NCI-H1436 treated with DMSO at 0.1 percent for 48 hours (cell line): Measurements from ENCODE around the gene OCA2.

Source experiments
- DNase-seq: peaks from one replicate; lab custom pipeline; 2025; lab: John Stamatoyannopoulos, UW

The OCA2 gene

DNA sequence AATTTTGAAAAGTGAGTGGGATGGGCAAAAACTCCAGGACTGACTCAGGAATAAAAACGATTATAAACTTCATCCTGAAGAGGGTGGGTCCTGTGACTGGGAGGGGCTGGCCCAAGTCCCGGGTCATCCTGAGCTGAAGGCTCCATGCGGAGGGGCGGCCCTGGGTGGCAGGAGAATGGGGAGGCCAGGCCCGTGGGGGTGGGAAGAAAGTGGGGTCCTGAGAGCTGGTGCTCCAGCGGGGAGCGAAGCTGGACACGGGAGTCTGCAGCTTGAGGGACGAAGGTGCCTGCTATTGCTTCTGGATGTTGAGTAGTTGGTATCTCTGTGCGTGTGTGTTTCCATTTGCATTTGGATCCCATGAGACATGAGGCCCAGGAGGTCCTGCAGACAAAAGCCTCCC is 4.7 kb upstream of the OCA2 start:
- no peak for DNase-seq

DNA sequence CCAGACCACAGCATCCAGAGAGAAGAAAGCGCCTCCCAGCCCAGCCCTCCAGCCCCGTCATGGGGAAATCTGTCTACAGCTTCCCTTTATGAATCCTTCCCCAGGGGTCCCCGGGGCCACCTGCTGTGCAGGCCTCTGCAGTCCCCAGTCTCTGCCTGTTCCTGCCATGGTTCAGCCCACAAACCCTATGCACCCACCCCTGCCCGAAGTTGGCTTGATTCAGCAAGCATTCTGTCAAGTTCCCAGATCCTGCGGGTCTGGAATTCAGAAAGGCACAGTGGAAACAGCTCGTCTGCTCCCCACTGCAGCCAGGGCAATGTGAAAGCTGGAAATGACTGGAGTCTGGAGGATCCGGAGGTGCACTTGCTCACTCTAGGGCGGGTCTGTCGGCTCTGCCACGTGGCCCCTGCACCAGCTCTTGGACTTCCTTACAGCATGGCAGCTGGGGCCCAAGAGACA is 2.9 kb upstream of the OCA2 start:
- no peak for DNase-seq

DNA sequence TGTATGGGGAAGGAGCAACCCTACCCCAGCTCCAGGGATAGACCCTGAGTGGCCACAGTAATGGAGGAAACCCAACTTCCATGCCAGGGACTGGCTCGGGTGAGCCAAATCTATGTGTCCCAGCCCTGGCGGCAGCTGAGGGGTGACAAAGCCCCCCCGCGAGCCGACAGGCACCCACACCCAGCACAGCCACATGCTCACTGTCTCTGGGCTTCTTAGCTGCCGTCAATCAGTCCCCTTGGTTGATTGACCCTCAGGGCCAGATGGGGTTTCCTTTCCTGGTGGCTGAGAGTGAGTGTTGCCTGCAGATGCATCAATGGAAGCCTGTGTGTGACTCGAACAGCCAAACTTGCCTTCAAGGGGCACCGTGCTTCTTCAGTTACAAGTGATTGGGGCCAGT is 2.1 kb upstream of the OCA2 start:
- DNase-seq = no peak

DNA sequence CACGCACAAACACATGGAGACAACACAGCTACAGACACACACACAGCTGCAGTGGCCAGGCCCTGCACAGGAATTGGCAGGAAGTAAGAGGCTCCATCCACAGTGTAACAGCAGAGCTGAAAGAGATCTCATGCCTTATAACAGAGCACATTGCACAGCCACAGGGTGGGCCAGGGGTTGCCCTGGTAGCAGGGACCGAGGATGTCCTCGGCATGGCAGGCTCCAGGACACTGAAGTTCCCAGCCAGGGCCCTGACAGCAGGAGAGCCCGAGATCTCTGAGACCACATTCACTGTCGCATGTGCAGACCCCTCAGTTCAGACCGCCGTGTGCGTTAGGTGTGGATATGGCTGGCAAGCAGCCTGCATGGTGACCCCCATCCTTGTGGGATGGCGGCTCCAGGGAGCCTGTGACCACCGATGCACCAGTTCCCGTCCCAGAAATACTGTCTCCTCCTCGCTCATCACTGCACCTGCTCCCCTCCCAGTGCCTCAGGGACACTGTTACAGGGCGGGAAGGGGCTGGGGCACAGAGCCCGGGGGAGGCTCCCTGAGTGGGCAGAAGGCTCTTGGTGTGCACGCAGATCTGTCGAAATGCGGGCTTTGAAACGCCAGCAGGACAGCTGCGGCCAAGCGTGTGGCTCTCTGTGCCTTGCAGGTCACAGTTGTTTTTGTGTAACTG is 1.5 kb upstream of the OCA2 start:
- DNase-seq = no peak

DNA sequence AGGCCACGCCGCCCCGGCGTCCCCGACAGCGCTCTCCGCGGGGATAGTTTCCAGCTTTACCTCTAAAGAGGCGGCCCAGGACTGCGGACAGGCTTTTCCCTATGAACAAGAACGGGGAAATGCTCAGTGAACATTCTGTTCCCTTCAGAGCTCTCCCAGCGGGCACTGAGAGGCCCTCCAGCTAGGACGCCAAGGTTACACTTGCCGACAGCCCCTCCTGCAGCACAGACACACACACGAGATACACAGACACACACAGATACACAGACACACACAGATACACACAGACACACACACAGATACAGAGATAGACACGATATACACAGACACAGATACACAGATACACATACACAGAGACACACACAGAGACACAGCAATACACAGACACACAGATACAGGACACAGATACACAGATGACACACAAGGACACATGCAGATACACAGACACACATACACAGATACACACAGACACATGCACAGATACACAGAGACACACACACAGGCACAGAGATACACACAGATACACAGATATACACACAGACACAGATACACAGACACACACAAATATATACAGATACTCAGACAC is 533 bp upstream of the OCA2 start:
- DNase-seq = no peak

DNA sequence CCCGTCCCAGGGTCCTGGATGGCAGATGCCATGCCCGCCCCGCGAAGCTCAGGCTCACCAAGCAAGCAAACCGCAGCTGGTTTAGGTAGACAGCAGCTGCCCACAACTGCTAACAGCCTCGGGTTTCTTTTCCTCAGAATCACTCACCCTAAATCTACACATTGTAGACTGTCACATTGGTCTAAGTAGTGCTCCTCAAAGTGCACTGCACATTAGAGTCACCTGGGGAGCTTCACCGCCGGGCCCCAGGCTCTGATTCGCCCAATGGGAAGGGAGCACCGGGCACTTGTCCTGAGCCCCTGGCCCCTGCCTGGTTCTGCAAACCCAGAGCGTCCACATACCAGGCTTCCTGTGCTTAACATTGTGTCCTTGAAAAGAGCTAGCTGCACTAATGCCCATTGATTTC is 752 bp downstream of the OCA2 start:
- no peak for DNase-seq

DNA sequence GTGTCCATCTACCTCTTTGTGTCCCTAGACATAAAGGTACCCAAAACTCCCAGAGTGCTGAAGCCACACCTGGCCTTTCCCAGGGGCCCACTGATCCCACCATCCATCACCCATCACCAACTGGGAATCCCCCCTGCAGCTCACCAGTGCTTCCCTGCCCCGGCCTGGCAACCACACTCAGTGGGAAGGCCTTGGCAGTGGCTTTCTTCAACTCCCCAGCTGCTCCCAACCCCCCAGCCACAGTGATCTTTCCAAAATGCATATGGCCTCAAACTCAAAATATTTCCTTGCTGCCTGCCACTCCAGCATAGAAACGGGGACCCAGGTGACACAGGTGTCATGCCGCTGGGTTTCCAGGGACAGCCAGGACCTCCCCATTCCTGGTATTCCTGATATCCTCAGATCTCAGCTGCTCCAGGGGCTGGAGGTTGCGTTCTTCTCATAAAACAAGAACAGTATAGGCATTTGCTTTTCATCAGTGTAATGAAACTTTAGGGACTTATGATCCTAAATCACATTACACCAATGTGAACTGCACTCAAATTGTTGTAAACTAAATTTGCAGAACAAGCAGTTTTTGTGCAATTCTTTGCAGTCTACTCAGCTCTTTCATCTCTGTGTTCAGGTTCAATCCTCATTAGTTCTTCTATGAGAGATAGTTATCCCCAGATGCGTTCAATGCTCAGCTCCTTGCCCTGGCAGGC is 1.3 kb downstream of the OCA2 start:
- no peak for DNase-seq

DNA sequence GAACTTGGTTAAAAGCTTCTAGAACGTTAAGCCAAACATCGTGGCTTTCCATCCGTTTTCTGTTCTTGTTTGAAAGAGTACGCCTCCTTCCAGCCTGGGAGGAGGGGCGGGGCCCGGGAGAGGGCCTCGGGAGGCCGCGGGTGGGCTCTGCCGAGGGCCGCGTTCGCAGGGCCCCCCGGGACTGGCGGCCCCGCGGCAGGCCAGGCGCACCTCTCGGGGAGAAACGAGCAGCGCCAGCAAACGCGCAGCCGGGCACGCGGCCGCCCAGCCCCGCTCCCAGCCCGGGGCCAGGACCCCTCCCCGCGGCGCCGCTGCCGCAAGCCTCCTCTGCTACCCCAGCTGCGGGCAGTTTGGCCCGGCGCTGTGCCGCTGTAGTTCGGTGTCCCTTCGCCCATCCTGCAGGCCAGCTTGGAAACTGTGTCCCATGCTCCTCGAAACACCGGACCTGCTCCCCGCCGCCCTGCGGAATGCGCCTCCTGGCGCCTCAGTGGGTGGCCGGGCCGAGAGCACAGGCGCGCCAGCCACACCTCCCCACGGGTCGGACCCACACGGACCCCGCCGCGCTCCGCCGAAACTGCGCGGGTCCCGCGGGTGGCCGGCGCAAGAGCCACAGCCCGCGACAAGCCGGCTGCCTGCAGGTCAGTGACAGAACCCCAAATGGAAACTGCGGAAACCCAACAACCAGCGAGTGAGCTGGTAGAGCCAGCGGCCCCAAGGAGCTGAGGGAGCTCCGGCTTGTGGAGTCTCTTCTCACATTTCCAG is 2.3 kb downstream of the OCA2 start:
- DNase-seq = no peak

DNA sequence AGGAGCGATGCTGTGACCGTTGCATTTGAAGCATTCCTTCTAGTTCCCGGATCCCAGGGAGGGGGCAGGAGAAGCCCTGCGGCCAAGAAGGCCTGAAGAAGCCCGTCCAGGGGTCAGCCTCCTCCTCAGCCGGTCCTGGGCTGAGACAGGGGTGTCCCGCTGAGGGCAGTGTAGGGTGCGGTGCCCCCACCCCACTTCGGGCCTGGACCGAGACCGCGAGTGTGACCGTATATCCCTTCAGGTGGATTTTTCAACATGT is 2.8 kb downstream of the OCA2 start:
- DNase-seq = no peak

DNA sequence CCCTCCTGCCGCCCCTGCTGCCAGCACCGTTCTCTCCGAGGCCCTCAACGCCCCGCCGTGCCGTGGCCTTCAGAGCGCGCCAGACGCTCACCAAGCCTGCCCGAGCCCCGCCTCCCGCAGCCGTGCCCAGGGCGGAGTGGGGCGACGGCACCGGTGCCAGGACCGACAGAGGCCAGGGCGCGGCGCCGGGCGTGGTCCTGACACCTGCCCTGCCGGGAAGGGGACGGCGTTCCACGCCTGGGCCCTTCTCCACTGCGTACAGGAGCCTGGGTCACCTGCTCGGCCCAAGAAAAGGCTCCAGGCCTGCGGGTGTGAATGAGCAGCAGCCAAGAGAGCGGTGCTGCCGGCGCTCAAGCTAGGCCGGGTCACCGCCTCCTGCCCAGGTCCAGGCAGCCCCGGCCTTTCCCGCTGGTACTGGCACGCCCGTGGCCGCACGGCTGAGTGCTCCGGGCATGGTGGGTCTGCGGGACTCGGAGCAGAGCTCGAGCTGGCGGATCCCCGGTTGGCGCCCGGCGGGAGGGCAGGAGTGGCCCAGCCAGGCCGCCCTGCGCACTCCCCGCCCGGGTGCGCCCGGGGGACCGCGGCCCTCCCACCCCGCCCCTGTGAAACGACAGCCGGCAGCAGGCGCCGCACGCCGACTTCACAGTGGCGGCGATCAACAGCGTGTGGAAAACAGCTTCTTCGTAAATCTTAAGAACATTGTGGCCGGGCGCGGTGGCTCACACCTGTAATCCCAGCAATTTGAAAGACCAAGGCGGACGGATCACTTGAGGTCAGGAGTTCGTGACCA is 4.2 kb downstream of the OCA2 start:
- no peak for DNase-seq

DNA sequence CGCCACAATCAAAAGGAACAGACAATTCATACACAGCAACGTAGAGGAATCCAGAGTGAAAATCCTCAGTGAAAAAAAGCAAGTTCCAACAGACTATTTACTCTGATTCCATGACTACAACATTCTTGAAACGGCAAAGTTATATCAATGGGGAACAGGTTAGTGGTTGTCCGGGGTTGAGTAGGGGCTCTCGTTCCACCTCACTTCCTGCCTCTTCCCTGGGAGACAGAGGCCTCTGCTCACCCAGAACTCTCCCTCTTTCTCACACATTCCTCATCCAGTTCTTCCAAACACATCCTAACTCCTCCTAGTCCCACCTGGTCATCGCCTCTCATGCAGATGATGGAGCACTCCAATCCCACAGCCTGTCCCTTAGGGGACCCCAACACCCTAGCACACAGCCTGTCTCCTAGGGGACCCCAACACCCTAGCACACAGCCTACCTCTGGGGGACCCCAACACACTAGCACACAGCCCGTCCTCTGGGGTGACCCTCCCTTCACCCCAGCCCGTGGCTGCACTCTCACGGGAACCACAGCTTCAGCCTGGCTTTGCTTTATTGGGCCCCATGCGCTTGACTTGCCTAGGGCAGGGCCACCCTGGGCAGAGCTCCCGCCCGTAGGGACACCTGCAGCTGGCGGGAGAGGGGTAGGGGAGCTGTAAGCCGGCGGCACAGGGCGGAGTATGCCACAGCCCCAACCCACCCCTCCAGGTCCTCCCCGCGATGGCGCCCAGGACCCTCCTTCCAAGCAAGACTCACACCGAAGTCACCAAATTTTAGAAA is 5.2 kb downstream of the OCA2 start:
- no peak for DNase-seq

DNA sequence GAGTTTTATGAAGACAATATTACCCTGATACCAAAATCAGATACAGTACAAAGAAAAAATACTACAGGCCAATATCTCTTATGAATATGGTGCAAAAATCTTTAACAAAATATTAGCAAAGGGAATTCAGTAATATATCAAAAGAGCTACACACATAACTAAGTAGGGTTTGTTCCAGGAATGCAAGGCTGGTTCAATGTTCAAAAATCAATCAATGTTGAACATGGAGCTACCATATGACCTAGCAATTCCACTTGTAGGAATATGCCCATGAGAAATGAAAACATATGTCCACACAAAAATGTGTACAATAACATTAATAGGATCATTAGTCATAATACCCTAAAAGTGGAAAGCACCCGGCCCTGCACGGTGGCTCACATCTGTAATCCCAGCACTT is 7.8 kb downstream of the OCA2 start:
- DNase-seq = no peak

DNA sequence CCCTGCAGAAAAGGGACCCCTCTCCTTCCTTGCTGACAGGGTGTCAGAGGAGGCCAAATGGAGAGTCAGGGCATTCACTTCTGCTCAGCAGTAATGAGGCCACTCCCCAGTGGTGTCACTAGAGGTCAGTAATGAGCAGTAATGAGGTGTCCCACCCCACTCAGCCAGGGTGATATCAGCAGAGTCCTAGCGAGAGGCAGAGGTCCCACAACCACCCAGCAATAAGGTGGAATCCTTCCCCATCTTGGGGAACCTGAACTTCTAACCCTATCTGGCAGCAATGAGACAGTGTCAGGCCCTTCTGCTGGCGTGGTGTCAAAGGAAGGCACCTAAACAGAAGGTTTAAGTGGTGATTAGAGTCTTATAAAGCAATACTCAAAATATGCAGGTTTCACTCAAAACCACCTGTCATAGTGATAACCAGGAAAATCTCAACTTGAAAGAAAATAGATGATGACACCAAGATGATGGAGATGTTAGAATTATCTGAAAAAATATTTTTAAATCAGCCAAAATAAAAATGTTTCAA is 12.9 kb downstream of the OCA2 start:
- no peak for DNase-seq

DNA sequence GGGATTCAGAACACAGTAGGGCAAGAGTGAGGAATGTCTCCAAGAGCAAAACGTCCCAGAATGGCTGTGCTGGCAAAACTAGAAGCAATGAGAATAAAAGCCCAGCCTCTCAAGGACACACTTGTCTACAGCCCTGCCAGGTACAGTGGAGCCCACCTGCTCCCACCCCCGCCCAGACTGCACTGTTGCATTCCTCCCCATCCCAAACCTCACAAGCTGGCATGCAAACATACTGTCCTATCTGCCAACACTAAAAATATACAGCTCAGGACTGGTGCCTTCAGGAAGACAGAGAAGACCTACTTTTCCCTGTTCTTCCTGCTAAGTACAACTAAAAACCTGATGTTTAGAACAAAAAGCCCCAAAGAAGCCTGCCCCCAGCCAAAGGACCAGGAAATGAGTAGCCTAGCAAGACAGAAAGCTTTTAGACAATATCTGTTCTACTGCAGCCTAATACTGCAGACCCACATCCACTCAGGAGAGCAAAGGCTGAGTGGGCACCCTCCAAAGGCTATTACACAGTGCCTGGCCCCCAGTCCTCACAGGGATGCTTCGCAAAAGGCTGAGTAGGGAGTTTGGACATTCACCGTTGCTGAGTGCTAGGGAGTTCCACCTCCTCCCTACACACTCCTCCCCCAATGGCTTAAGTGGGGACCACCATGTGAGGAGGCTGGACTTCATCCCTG is 13.5 kb downstream of the OCA2 start:
- no peak for DNase-seq

DNA sequence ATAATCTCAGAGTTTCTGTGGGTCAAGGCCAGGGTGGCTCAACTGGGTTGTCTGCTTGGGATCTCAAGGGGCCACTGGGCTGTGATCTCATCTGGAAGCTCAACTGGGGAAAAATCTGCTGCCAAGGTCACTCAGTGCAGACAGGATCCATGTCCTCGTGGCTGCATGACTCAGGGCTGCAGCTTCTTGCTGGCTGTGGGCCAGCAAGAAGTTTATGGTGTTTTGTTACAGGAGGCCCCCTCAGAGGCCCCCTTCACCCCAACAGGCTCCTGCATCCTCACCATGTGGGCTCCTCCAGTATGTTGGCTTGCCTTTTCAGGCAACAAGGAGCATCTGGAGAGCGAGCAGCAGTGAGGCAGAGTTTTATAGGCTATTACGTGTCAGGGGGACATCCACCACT is 14.6 kb downstream of the OCA2 start:
- no peak for DNase-seq

DNA sequence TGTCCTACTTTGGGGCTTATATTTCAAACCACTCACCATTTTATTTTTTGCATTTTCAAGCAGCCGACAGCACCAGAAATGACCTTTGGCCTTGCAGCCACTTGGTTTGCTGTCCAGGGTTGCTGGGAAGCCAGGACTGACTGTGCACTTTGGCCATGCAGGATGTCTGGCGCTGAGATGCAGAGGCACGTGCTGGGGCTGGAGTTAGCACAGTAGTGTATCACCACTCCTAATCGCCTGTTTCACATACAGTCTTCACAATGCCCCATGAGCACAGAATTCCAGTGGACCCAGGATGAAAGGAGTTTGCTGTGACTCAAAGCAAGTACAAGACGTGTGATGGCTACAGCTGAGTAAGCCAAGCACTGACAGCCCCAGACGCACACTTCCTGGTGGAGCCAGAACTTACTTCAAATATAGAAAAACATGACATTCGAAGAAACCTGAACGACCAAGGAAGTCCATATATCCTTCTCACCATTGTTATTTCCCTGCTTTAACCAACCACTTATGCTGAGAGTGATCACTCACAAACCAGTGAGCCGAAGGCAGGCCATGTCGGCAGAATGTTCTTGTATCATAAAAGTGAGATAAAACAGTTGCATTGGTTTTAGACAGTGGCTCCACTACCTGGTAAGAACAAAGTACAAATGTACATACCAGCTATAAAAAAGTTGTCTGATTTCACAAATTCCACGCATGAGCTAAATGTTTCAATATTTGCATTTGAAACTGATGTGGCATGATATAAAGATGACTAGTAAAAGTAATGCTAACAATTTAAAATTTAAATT is 16.0 kb downstream of the OCA2 start:
- no peak for DNase-seq

DNA sequence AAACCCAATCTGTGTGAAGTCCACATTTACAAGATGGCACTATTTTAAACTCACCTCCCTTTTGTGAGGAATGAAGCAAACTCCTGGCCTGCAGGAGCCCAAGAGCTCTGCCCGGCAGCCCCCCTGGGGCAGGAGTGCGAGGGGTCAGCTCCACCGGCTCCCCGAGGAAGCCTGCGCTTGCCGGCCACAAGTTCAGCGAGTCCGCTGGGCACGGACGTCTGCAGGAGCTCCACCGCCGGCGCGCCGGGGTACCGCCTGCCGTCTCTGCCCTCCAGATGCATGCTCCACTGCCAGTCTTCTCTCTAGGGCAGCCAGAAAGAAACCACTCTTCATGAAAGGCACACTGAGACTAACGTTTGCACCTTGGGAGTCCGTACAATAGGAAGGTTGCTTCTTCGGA is 17.5 kb downstream of the OCA2 start:
- no peak for DNase-seq

DNA sequence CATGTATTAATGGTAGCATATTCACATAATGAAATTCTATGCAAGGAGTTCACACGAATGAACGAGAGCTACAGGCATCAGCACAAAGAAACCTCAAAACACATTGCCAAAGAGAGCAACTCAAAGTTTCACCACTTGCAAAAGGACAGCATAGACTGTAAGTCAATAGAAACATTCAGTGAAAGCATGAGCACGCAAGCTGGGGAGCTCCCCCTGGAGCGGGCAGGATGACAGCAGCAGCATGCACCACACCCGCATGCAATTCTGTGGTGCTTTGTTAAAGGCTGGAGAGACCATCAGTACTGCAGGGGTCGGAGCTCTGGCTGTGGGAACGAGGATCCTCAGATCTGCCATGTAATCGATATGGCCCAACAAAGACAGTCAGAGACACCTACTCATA is 18.7 kb downstream of the OCA2 start:
- DNase-seq = no peak

DNA sequence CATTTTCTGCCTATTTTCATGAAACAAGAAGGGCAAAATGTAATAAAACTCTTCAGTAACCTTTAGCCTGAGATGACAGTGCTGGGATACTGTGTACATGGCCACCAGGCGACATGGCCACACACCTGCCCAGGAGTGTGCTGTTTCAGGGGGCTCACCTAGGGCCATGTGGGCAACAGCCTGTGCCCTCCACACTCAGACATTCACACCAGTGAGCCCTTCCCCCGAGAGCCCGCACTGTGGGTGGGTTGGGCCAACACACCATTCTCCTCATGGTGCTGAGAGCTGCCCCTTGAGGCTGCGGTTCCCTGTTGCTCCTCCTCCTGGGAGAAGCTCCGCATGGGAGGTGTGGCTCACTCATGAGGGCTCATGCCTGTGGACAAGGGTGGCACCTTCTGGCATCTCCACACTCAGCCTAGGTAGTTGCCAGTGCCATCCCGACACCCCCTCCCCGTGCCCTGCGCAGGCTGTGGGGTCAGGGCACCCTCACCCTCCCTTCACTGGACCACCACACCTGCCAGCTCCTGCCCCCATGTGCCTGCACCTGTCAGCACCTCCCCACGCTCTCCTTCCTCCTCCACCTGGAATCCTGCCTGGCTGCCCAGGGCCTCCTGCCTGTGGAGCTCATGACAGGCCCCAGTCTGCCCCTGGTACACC is 19.7 kb downstream of the OCA2 start:
- DNase-seq = no peak
